NCI-H1930 (cell line): ENCODE results near the gene MFAP3L.

Source experiments
- DNase-seq, 2 experiments: peaks; one replicate each; lab custom pipeline; 2025; lab: John Stamatoyannopoulos, UW

The MFAP3L gene

GRCh38 chr4:170017252-170017651 lies 8.9 kb downstream of the MFAP3L start:
- no peak for DNase-seq

- no peak for DNase-seq
Observed at GRCh38 chr4:170015285-170015684, 10.9 kb downstream of the MFAP3L start.

GRCh38 chr4:170014359-170015011 lies 11.7 kb downstream of the MFAP3L start:
- no peak for DNase-seq

- DNase-seq = no peak
Observed at GRCh38 chr4:170012629-170012958, 13.6 kb downstream of the MFAP3L start.

GRCh38 chr4:170011921-170012628 lies 14.1 kb downstream of the MFAP3L start:
- no peak for DNase-seq

GRCh38 chr4:170009291-170009690 lies 16.9 kb downstream of the MFAP3L start:
- DNase-seq = no peak

- DNase-seq = no peak
Observed at GRCh38 chr4:170008801-170009200, 17.4 kb downstream of the MFAP3L start.

- DNase-seq = no peak
Observed at GRCh38 chr4:170008371-170008770, 17.8 kb downstream of the MFAP3L start.

- DNase-seq = no peak
Observed at GRCh38 chr4:170007113-170007512, 19.1 kb downstream of the MFAP3L start.

- DNase-seq = no peak
Observed at GRCh38 chr4:170005472-170005871, 20.7 kb downstream of the MFAP3L start.

- no peak for DNase-seq
Observed at GRCh38 chr4:170004651-170005295, 21.4 kb downstream of the MFAP3L start.

GRCh38 chr4:170003071-170004070 lies 22.8 kb downstream of the MFAP3L start:
- no peak for DNase-seq

- no peak for DNase-seq
Observed at GRCh38 chr4:170001745-170002267, 24.4 kb downstream of the MFAP3L start.

GRCh38 chr4:170001011-170001744 lies 25.0 kb downstream of the MFAP3L start:
- DNase-seq = no peak

GRCh38 chr4:169999923-170000322 lies 26.3 kb downstream of the MFAP3L start:
- DNase-seq = no peak

GRCh38 chr4:169998981-169999380 lies 27.2 kb downstream of the MFAP3L start:
- no peak for DNase-seq

GRCh38 chr4:169996379-169997240 lies 29.6 kb downstream of the MFAP3L start:
- DNase-seq = no peak

GRCh38 chr4:169993531-169993930 lies 32.7 kb downstream of the MFAP3L start:
- no peak for DNase-seq

GRCh38 chr4:169988252-169988651 lies 37.9 kb downstream of the MFAP3L start:
- no peak for DNase-seq
